ENCODE data around the gene ZC3H8.

DNA sequence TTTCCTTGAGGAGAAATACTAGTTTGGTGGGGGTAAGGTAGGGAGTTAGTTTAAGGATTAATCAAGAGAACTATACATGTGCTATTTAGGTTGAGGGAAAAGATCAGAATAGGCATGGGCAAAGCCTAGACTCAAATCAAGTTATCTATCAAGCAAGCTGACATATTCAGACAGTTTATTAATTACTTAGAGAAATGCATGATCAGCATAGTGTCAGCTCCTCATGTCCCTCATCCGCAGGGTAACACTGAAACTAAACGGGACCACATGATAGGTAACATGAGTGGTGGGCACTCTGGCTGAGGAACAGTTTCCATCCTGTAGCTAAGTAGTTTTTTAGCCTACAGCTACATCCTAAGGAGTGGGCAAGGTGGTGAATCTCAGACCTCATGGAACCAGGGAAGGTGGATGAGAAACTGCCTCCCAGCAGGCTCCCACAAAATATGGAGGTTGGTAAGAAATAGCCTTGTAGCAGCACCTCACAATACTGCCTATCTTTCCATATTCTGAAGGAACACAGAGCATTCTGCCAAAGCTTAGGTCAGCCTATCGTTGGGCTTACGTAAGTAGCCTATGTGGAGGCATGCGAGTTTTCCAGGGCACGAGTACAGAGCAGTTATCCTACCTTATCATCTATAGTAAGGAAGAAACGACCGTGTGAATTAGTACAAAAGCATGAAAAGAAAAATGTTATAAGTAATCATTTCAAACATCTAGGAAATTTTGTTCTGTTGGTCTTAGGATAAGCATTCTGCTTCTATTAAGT, 39.0 kb upstream of the ZC3H8 start:
- TF ChIP-seq FOXP2 (optimal IDR thresholded peaks at IDR 0.05; ENCODE audit: control extremely low read depth, extremely low read length, insufficient read depth) (no peak), POLR2AphosphoS5 (IDR thresholded peaks at IDR 0.05; ENCODE audit: borderline replicate concordance, low read depth, low read length) (no peak)
